ENCODE data around the gene PSME4. TPM values are rescaled to one million over a fixed set of nuclear protein-coding genes. Genes with fewer than 3 reads are reported as not detected.
"Not testable (repeated sequence)": the region's sequence is repeated elsewhere in the genome, so short reads cannot be mapped to it uniquely, and the experiment has no call there.

The PSME4 gene
- total RNA-seq, 4 donors from 2014 or later = 23.8 to 51.2 (median 34.2) TPM

GRCh38 chr2:53840580-53840979, 130.2 kb downstream of the PSME4 start:
- H3K27ac ChIP-seq = no peak overlapping the region
- TF ChIP-seq POLR2A (IDR thresholded peaks at IDR 0.05) (no peak), CTCF (IDR thresholded peaks at IDR 0.05) (no peak)
- no peak for DNase-seq
- no peaks in the 10 kb centered on the region for H3K36me3 ChIP-seq
- no peaks in the 10 kb centered on the region for H3K27me3 ChIP-seq
- no peaks in the 10 kb centered on the region for H3K4me1 ChIP-seq
- no peak overlapping the region for H3K4me3 ChIP-seq
- H3K9me3 ChIP-seq = no peaks in the 10 kb centered on the region

DNA sequence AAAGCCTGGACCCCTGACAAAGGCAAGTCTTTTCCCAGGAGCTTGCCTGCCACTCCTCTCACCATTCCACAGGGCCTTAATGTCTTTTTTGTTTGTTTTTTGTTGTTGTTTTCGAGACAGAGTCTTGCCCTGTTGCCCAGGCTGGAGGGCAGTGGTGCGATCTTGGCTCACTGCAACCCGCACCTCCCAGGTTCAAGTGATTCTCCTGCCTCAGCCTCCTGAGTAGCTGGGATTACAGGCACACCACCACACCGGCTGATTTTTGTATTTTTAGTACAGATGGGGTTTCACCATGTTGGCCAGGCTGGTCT, 140.9 kb downstream of the PSME4 start:
- not testable (repeated sequence) for DNase-seq, H3K27me3 ChIP-seq, H3K4me3 ChIP-seq, H3K4me1 ChIP-seq, H3K36me3 ChIP-seq, H3K27ac ChIP-seq, H3K9me3 ChIP-seq

GRCh38 chr2:53829273-53829979, 141.4 kb downstream of the PSME4 start:
- no peaks in the 10 kb centered on the region for H3K36me3 ChIP-seq
- no peak overlapping the region for H3K4me3 ChIP-seq
- TF ChIP-seq POLR2A (IDR thresholded peaks at IDR 0.05) (no peak), CTCF (IDR thresholded peaks at IDR 0.05) (no peak)
- H3K9me3 ChIP-seq = no peaks in the 10 kb centered on the region
- DNase-seq = no peak
- H3K27me3 ChIP-seq = no peaks in the 10 kb centered on the region
- H3K4me1 ChIP-seq = no peaks in the 10 kb centered on the region
- no peak overlapping the region for H3K27ac ChIP-seq

DNA sequence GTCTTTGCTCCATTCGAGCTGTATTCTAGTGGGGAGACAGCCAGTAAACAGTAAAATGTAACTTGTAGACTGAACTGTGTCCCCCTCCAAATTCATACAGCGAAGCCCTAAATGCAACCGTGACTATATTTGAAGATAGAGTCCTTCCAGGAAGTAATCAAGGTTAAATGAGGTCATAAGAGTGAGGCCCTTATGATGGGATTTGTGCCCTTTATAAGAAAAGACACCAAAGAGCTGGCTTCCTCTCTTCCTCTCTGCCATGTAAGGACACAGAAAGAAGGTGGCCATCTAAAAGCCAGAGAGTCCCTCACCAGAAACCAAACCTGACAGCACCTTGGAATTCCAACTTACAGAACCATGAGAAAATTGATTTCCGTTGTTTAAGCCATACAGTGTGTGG, 142.5 kb downstream of the PSME4 start:
- H3K9me3 ChIP-seq = no peaks in the 10 kb centered on the region
- H3K36me3 ChIP-seq = no peaks in the 10 kb centered on the region
- no peaks in the 10 kb centered on the region for H3K27me3 ChIP-seq
- TF ChIP-seq CTCF (IDR thresholded peaks at IDR 0.05) (no peak), POLR2A (IDR thresholded peaks at IDR 0.05) (no peak)
- no peaks in the 10 kb centered on the region for H3K4me1 ChIP-seq
- no peak overlapping the region for H3K27ac ChIP-seq
- no peak overlapping the region for H3K4me3 ChIP-seq
- no peak for DNase-seq

DNA sequence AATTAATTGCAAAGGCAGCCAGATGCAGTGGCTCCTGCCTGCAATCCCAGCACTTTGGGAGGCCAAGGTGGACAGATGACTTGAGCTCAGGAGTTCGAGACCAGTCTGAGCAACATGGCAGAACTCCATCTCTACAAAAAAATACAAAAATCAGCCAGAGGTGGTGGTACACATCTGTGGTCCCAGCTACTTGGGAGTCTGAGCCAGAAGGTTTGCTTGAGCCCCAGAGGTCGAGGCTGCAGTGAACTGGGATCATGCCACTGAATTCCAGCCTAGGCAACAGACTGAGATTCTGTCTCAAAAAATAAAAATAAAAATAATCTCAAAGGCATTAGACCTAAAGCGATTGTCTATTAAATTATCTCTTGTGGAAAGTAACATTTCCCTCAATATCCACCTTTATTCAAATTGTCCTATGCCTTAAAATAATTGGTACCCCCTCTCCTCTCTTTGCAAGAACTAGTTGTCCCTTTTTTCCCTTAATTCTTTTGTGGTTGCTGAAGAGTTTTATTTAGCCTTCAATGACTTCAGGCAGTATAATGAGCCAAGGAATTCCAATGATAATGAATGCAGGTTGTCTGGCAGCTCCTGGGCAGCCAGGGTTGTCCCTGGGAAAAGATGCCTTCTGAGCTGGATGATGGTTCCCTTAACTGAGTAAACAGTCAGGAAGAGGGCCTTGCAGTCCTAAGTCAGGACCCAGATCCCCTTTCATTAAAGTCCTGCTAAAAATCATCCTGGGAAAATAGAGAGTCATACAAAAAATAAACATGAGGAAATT, 143.2 kb downstream of the PSME4 start:
- Histone ChIP-seq H3K27ac (no peak overlapping the region), H3K27me3 (no peaks in the 10 kb centered on the region), H3K9me3 (no peaks in the 10 kb centered on the region), H3K4me1 (no peaks in the 10 kb centered on the region), H3K36me3 (no peaks in the 10 kb centered on the region), H3K4me3 (no peak overlapping the region)
- no peak for DNase-seq
- TF ChIP-seq CTCF (IDR thresholded peaks at IDR 0.05) = no peak
- TF ChIP-seq POLR2A (IDR thresholded peaks at IDR 0.05) = no peak

DNA sequence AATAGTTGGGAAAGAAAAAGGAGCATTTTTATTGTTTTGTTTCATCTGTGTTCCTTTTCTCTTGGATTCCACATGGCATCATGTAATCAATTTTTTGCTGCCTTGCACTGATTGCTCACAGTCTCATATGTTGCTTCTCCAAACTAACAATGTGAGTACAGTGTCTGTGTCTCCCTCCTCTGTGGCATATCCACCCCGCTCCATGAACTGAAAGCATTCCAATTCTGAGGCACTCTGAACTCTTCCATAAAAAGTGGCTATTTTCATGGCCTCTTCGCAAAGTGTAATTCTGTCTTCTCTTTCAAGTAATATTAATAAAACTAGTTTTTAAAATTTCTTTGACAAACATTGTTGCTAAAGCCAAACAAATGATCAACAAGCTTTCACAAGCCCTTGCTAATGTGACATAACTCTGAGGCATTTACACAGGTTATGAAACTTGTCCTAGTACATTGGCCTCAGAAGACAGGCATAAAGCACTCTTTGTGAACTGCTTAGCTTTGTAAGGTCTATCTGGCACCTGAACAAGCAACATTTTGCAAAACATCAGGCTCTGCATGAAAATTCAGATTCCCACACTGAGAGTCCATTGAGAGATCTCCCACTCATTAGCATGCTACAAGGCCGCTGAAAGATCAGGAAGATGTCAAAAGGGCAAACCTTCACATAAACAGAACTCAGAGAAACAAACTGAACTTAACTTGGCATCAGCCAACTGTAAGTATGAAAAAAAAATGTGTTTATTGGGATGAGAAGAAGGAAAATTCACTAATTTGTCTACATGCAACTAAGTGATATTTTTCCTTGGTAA, 144.0 kb downstream of the PSME4 start:
- no peaks in the 10 kb centered on the region for H3K27me3 ChIP-seq
- H3K4me3 ChIP-seq = no peak overlapping the region
- H3K9me3 ChIP-seq = no peaks in the 10 kb centered on the region
- no peak for DNase-seq
- H3K27ac ChIP-seq = peak overlapping the region in 1 of 4 donors; percentile 23
- TF ChIP-seq CTCF (IDR thresholded peaks at IDR 0.05) (no peak), POLR2A (IDR thresholded peaks at IDR 0.05) (no peak)
- H3K4me1 ChIP-seq = no peaks in the 10 kb centered on the region
- no peaks in the 10 kb centered on the region for H3K36me3 ChIP-seq

Data from Peyer's patch (tissue), 4 donors.